Panc1 (cell line): ENCODE measurements around the gene ATXN2. TPM values are rescaled to one million over a fixed set of nuclear protein-coding genes. Genes with fewer than 3 reads are reported as not detected.

ENCODE experiments used
- ATAC-seq: fragments of 200-7000 bp; cut with Tn5 transposase; 2 replicates; pipeline ENCODE4 v1.9.1; 2020; ENCODE audit warnings: mild to moderate bottlenecking, moderate library complexity
- BruUV-seq: library from RNA; stranded (reverse); fragments of 400-500 nt; replicated peaks from 2 replicates; lab custom pipeline; 2021; lab: Mats Ljungman, UMichigan
- CTCF ChIA-PET: fragments of 300-600 bp; sonication (Branson Sonifier 250); formaldehyde crosslinking; loops from one replicate; lab custom pipeline; 2022; ENCODE audit warnings: antibody characterized with exemption; lab: Charles Lee
- POLR2A ChIA-PET: fragments of 300-600 bp; sonication (Branson Sonifier 250); formaldehyde crosslinking; loops from one replicate; lab custom pipeline; 2022; ENCODE audit warnings: antibody characterized with exemption; lab: Charles Lee
- DNase-seq: peaks from one replicate; pipeline ENCODE4 v3.0.0-alpha.2; 2010; ENCODE audit warnings: low read depth, low spot score
- H3K27ac ChIP-seq: 2 replicates; pipeline ENCODE4 v1.5.1; 2011; ENCODE audit warnings: mild to moderate bottlenecking, low read length, inconsistent platforms
- H3K27me3 ChIP-seq: fragments of 200-500 bp; sonication (Bioruptor generic); 2 replicates; pipeline ENCODE4 v1.6.0; 2014; ENCODE audit warnings: low read length, inconsistent platforms; ENCODE audit not compliant: control insufficient read depth, insufficient read depth
- H3K36me3 ChIP-seq: fragments of 200-500 bp; sonication (Bioruptor generic); 2 replicates; pipeline ENCODE4 v1.5.1; 2014; ENCODE audit warnings: inconsistent platforms, mild to moderate bottlenecking, low read length, moderate library complexity; ENCODE audit not compliant: control insufficient read depth, insufficient read depth
- H3K4me1 ChIP-seq: 2 replicates; pipeline ENCODE4 v1.5.1; 2011; ENCODE audit warnings: inconsistent platforms, mild to moderate bottlenecking, low read length, moderate library complexity; ENCODE audit not compliant: control insufficient read depth, insufficient read depth
- H3K4me3 ChIP-seq, 2 experiments: 2 replicates each; pipeline ENCODE4 v1.5.1; 2011 to 2012; ENCODE audit warnings: low read depth in 2 of 2, low read length in 2 of 2, mild to moderate bottlenecking in 2 of 2, inconsistent platforms in 1 of 2, moderate library complexity in 1 of 2
- H3K9me3 ChIP-seq: fragments of 200-500 bp; sonication (Bioruptor generic); 2 replicates; pipeline ENCODE4 v1.5.1; 2014; ENCODE audit warnings: low read depth, mild to moderate bottlenecking, inconsistent platforms, low read length, moderate library complexity; ENCODE audit not compliant: control insufficient read depth, insufficient read depth
- CTCF ChIP-seq: fragments of 450-650 bp; IDR thresholded peaks from 2 replicates; pipeline ENCODE4 v1.5.1; 2017; ENCODE audit warnings: mild to moderate bottlenecking
- POLR2AphosphoS5 ChIP-seq: IDR thresholded peaks from 2 replicates; pipeline ENCODE4 v1.6.1; 2012; ENCODE audit warnings: mild to moderate bottlenecking, low read depth, low read length, moderate library complexity
- REST ChIP-seq, 2 experiments: IDR thresholded peaks; 2 replicates each; pipeline ENCODE4 v1.6.1; 2011 to 2012; ENCODE audit warnings: low read depth in 2 of 2, control low read depth in 1 of 2, low read length in 1 of 2, mild to moderate bottlenecking in 1 of 2, moderate library complexity in 1 of 2; ENCODE audit not compliant: insufficient read depth in 1 of 2
- SIN3A ChIP-seq: IDR thresholded peaks from 2 replicates; pipeline ENCODE4 v1.6.1; 2012; ENCODE audit warnings: low read depth, mild to moderate bottlenecking, low read length, moderate library complexity, borderline replicate concordance; ENCODE audit not compliant: insufficient read depth
- TCF7L2 ChIP-seq: IDR thresholded peaks from 2 replicates; pipeline ENCODE4 v1.6.1; 2011; ENCODE audit warnings: mild to moderate bottlenecking, low read depth, low read length, inconsistent platforms
- in situ Hi-C: cut with HindIII; loops from 2 replicates; pipeline ENCODE4 v1.10.0; 2016; ENCODE audit warnings: low sequenced_read_pairs, low pct_unique_long_range_greater_than_20kb
- intact Hi-C: fragments of 100-400 bp; cut with micrococcal nuclease; formaldehyde crosslinking; loops from one replicate; pipeline ENCODE4 v1.10.0; 2022; ENCODE audit not compliant: unreplicated experiment
- total RNA-seq: library from RNA; stranded (reverse); gene quantifications from one replicate; pipeline ENCODE4 v1.2.1, GENCODE V29; 2021; ENCODE audit not compliant: unreplicated experiment

Gene ATXN2
- total RNA-seq, 1 experiment from 2014 or later = 77.6 TPM

- H3K27ac ChIP-seq = peak overlapping the region; percentile 95
- BruUV-seq = no TSS peak
- POLR2A ChIA-PET = no interaction called here
- peaks cover 70% of the 10 kb centered on the region for H3K4me1 ChIP-seq
- H3K9me3 ChIP-seq = no peaks in the 10 kb centered on the region
- no peaks in the 10 kb centered on the region for H3K27me3 ChIP-seq
- H3K4me3 ChIP-seq = peak overlapping the region; percentile 89 to 90
- in situ Hi-C loops = no loop called here
- intact Hi-C loops = no loop called here
- DNase-seq (no peak), ATAC-seq (no peak)
- H3K36me3 ChIP-seq = no peaks in the 10 kb centered on the region; the same call in 1 of the 2 replicates
- CTCF ChIA-PET = interaction anchor here (1.3 kb wide), 1 partner anchor 11 kb away, joined by 3 read pairs; no protein-coding TSS in a partner anchor
- TF ChIP-seq REST (IDR thresholded peaks at IDR 0.05; ENCODE audit: insufficient read depth in 1 of 2, low read depth in 2 of 2, low read length in 1 of 2) (no peak), TCF7L2 (no peak), SIN3A (no peak), CTCF (no peak), POLR2AphosphoS5 (no peak)
Measured at GRCh38 chr12:111407377-111408115, 191.6 kb downstream of the ATXN2 start.

GRCh38 chr12:111406474-111407376, 192.4 kb downstream of the ATXN2 start:
- H3K27ac ChIP-seq = peak overlapping the region; percentile 95
- H3K4me1 ChIP-seq = peaks cover 61% of the 10 kb centered on the region
- TF ChIP-seq CTCF (no peak), SIN3A (no peak), TCF7L2 (no peak), POLR2AphosphoS5 (0 out of 2 replicates have a peak, but pooled peaks have one; percentile 35)
- ChIA-PET CTCF (interaction anchor here (1.3 kb wide), 1 partner anchor 10 kb away, joined by 3 read pairs; no protein-coding TSS in a partner anchor), POLR2A (interaction anchor here (0.6 kb wide), 1 partner anchor 1005 kb away, joined by 7 read pairs; no protein-coding TSS in a partner anchor)
- no peaks in the 10 kb centered on the region; the same call in 1 of the 2 replicates for H3K36me3 ChIP-seq
- intact Hi-C loops (no loop called here), in situ Hi-C loops (no loop called here)
- H3K9me3 ChIP-seq = no peaks in the 10 kb centered on the region
- peak overlapping the region; percentile 89 to 90 for H3K4me3 ChIP-seq
- no TSS peak for BruUV-seq
- ATAC-seq (no peak), DNase-seq (no peak)
- H3K27me3 ChIP-seq = no peaks in the 10 kb centered on the region
